Hematopoietic multipotent progenitor cell (in vitro differentiated cells): Measurements from ENCODE around the gene NAA50. TPM values are rescaled to one million over a fixed set of nuclear protein-coding genes. Genes with fewer than 3 reads are reported as not detected.
A peak's percentile ranks its signal among the peaks of the same experiment; 100 is the strongest.

ENCODE experiments used
- DNase-seq, 3 donors: peaks; one replicate each; pipeline ENCODE4 v3.0.0-alpha.2; 2011 to 2015; ENCODE audit warnings: low read depth in 2 of 3, low spot score in 2 of 3
- total RNA-seq: library from RNA; depleted of rRNA; stranded (reverse); fragments of >200 nt; gene quantifications from one replicate; pipeline ENCODE4 v1.2.3, GENCODE V29; 2012

The NAA50 gene
- total RNA-seq, 1 donor, result 82.9 TPM

DNA sequence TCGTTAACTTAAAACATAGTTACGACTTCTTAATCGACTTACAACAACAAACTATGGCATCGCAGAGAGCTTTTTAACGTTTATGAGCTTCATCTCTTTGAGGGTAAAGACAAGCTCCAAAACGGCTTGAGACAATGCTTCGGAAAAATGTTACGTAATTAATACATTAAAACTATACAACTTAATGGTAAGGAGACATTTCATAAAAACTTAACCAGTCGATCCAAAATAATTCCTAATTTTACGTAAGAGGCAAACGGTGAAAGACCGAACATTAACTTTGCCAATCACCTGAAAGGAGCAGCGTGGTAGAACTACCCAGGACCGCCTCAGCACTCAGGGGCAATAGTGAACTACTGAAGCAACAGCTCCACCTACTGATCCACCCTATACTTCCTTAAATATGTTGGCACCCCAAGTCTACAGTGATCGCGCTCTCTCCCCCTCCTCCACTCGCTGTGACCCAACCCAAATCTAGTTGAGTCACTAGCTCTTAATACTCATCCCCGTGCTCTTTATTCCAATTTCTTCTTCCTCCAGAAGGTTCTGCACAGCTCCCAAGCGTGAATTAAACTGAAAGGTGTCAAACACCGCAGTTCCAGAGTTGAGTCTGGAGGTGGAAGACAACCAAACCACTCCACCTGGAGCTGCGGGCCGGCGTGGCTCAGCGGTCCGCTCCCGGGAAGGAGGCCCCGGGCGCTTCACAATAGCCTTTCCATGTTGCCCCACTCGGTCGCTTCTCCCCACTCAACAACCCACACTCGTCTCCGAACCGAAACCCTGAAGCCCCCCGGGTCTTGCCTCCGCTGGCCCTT lies 901 bp downstream of the NAA50 start:
- DNase-seq, result peak; percentile 59 to 92 (median 92)

DNA sequence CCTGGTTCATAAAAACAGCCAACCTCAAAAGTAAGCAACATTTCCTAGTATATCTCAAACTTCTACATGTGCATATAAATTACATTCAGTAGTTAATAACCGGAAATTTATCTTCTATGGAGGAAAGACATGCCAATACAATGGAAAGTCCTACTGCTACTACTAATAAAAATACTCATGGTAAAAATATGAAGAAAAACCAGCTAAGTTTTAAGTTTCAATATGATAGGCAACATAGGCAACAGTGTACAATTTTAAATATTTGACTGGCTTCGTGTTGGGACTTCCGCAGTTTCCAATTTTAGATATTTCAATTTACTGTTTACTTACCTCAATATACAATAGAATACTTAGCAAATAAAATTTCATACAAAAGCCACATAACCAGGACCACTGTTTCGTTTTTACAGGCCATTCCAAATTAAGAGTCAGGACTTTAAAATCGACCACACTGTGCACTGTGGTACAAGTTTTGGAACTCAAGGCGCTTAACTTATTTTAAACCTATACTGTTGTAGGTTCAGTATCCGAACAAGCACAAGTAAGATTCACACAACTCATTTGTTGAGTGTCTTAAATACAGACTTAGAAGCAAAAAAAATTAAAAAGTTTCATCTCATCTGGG lies 2.9 kb downstream of the NAA50 start:
- no peak for DNase-seq

DNA sequence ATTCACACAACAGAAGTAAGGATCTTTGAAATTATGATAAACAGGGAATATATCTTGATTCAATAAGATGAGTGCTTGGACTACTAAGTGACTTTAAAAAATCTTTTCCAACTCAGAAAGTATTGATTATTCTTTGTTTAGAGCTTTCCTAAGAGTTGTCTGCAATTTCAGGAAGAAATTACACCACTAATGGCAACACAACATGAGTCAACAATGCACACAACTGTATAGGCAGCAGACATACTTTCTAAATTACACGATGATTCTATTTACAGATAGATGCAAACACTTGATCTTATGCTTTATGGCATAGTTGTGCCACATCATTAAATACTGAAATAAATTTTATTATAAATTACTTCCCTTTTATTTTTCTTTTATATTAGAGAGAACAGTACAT lies 4.4 kb downstream of the NAA50 start:
- DNase-seq, result no peak

DNA sequence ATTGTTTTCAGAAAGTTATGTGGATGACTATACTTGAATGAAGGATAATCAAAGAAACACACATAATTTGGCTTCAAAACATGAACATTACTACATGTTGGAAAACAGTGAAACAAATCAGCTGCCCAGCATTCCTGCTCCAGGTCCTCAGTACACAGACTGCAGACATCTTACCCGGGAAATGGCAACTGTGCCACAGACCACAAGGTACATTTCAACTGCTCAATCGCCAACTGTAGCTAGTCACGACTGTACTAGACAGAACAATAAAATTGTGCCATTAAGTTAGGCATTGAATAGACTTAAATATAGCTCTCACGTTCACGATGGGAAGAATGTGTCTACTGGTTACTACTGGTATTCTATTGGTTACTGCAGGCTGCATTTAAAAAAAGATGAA lies 5.0 kb downstream of the NAA50 start:
- DNase-seq, result no peak

DNA sequence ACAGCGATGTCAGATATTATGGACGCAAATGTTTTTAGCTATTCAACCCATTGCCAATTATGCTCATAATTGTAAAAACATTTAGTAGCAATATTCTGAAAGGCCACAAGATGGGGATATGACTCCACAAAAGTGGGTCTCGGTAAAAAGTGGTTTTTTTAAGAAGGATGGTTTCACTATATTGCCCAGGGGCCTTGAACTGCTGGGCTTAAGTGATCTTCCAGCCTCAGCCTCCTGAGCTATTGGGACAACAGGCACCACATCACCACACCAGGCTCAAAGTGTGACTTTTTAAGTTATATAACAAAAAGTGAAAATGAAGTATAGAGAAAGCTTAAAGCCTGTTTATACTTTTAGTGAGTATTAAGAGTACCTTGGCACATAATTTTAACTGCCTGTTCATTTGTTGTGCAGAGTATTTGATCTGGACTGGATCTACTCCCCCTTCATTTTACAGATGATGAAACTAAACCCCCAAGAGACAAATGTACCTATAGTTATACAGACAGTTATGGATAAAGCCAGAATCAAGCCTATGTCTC lies 9.4 kb downstream of the NAA50 start:
- DNase-seq, result peak; percentile 48 to 84 (median 65)

DNA sequence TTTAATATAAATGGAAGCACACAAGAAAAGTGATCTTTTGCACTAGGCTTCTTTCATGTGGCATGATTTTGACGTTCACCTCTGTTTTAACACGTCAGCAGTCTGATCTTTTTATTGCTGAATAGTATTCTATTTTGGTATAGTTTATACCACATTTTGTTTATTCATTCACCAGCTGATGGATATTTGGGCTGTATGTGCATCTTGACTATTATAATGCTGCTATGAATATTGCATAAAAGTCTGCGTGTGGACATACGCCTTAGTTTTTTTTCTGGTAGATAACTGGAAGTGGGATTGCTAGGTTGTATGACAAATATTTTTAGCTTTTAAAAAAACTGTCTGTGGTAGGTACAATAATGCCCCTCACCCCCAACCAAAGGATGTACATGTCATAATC lies 14.4 kb downstream of the NAA50 start:
- no peak for DNase-seq

DNA sequence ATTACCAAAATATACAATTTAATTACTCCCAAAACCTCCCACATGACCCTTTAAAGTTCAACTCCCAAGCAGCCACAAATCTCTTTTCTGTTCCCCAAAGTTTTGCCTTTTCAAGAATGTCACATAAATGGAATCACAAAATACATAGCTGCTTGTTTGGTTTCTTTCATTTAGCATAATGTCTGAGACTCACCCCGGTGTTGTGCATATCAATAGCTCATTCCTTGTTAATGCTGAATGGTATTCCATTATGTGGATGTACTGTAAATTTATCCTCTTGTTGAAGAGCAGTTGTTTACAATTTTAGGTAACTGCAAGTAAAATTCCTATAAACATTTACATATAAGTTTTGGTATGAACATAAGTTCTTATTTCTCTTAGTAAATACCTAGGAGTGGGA lies 15.5 kb downstream of the NAA50 start:
- no peak for DNase-seq

DNA sequence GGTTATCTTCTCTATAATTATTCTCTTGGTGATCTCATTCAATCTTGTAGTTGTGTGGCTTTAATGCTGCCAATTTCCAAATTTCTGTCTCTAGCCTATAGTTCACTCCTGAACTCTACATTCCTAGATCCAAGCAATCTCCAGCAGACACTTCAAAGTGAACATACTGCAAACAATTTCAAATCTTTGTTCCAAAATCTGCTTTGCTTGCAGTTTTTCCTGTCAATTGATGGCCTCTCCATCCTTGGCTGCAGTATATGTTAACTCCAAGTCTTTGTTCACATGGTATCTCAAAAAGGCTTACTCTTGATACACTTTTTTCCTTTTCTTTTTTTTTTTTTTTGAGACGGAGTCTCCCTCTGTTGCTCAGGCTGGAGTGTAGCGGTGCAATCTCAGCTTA lies 17.4 kb downstream of the NAA50 start:
- DNase-seq, result no peak

DNA sequence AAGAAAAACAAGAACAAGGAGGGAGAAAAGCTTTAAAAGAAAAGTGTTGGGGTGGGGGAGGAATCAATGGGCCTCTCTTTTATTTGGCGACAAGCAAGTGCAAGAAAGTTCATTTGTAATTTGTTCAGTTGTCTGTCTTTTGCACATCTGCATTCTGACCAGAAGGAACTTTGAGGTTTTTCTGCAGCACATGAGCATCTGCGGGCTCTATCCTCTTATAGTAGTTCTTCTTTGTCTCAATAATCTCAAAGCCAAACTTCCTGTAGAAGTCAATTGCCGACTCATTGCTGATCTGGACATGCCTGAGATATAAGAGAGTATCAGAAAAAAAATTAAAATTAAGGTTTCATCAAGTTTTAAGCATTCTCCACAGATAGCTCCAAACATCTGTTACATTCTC lies 24.4 kb downstream of the NAA50 start:
- peak in 2 of 3 donors; percentile 29 to 62 for DNase-seq

DNA sequence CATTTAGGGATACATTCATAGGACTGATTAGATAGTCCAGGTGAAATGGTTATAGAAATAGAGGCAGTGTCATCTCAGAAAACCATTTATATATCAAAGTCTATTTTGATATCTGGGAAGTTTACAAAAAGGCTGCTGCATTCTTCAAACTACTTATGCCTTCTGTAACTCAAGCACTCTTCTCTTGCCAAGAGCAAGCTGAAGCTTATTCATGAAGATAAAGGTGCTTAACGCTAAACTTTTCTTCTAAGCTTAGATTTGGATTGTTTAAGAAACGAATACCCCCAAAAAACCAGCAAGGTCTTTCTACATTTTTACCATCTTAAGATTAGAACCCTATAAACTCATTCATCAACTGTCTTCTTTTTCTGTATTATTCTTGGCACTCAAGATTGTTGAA lies 26.3 kb downstream of the NAA50 start:
- no peak for DNase-seq

DNA sequence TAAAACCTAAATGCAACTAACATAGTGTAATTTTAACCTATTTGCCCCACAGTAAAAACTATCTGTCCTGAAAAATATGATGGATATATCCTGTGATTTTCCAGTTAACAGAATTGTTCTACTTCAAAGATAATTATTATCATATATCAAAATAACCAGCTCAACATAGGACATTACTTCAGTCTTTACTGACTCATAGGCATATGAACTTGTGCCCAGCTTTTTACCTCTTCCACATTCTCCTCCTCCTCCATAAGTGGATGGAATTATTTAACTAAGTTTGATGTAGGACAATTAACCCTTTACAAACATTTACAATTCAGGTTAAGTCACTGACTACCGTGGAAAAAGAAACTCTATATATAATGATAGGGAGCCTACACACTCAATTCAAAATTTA lies 26.8 kb downstream of the NAA50 start:
- DNase-seq, result no peak

DNA sequence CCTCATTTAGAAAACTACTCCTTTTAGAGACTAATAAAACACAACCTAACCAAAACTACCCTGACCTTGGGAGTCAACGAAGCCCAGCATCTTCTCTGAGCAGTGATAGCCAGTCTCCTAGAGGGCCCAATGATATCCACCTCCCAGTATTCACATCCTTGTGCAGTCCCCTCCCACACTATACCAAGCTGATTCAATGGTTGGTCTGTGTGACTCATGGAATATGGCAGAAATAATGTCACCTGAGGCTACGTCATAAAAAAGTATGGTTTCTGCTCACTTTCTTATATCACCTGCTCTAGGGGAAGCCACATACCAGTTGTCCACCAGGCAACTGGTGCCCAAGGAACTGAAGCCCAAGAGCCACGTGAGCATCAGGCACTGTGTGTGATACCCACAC lies 28.2 kb downstream of the NAA50 start:
- DNase-seq, result no peak

DNA sequence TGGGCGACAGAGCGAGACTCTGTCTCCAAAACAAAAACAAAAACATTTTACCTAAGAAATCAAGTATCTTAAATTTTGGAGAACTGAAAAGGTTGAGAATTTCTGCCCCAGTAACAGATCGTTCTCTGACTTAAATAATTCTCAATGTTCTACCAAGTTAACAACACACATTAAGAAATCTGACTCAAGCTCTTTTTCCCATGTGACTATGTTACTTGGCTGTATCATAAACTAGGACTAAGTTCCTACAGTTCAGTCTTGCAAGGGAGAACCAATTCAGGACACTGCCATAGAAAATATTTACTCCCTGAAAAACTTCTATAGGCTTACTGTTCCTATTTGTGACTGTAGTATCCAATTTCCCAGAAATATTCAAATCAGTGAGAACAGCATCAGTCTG lies 28.7 kb downstream of the NAA50 start:
- no peak for DNase-seq

DNA sequence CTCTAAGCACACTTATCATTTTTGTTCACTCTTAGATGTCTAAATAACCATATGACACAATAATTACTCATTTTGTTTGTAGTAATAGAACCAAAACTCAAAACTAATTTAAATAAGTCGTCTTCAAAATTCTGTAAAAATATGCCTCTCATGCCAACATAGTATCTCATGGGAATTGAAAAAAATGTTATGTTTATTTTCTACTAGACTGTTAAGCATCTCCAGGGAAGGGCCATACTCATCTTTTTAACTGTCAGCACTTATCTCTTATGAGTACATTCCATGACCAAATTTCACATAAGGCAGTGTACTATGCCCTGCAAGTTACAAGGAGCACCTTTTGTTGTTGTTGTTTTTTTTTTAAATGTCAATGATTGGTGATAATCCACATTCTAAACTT lies 31.3 kb downstream of the NAA50 start:
- DNase-seq, result no peak

DNA sequence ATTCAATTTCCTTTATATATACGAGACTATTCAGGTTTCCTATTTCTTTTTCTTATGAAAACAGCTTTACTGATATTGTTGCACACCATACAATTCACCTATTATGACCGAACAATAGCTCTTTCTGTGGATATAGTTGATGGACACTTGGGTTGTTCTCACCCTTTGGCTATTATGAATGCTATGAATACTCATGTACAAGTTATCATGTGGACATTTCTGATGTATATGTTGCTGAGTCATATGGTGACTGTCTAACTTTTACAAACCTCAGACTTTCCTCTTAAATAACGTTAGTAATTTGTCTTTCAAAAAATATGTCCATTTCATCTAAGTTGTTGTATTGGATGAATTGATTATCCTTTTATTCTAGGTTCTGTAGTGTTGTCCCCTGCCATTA lies 33.9 kb downstream of the NAA50 start:
- no peak for DNase-seq

DNA sequence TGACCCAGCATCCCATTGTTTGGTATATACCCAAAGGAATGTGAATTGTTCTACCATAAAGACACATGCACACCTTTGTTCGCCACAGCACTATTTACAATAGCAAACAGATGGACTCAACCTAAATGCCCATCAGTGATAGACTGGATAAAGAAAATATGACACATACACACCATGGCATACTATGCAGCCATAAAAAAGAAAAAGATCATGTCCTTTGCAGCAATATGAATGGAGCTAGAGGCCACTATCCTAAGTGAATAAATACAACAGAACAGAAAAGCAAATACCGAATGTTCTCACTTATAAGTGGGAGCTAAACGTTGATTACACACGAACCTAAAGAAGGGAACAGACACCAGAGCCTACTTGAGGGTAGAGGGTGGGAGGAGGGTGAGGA lies 38.2 kb downstream of the NAA50 start:
- DNase-seq, result no peak

DNA sequence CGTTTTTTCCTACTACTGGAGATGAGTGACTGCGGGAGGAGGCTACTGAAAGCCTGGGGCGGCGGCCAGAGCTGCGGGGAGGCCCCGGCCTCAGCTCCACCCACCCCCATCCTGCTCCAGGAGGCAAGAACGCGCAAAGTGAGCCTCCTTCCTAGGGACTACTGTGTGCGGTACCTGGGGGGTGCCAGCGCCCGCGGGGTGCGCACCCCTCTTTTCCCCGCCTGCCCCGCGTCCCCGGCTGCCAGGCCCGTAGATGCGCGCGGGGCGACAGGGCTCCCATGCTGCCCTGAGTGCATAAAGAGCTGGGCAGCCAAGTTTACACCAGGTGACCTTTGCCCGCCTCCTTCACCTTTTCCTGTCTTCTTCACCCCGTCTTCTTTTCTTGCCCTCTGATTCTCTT lies 47.1 kb downstream of the NAA50 start:
- DNase-seq, result no peak

DNA sequence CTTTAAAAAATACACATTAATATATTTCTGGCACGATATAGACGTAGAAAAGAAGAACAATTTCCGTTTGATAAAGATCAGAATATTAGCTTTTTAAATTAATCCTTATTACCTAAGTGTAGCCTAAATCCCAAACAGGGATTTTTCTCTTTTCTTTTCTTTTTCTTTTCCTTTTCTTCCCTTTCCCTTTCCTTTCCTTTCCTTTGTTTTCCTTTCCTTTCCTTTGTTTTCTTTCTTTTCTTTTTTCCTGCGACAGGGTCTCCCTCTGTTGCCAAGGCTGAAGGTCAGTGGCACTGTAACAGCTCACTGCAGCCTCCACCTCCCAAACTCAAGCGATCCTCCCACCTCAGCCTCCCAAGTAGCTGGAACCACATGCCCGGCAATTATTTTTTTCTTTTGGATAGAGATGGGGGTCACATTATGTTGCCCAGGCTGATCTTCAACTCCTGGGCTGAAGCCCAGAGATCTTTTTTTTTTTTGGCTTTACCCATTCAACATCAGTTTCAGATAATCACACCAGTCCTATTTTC lies 47.8 kb downstream of the NAA50 start:
- no peak for DNase-seq

DNA sequence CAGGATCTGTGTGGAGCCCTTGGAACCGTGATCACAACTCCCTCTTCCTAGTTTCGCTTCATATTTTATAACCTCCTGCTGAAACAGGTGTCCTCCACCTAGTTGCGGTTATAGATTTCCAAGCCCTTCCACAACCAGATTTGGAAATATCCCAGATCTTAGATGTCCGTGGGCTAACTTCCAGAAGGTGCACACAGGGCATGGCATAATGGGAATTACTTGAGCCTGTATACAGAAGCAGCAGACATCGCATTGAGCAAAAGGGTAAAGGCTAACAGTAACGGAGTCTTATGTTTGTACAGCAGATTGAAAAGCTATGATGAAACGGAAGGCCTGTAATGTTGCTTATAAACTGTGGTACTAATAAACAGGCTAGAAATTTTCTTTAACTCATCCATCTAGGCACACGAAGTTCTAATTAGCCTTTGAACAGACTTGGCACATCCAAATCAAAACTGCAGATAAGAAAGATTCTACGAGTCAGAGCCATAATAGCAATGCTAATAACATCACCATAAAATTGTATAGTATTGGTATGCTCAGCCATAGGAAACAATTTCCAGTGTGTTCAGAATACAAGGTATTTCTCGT lies 48.5 kb downstream of the NAA50 start:
- peak in 2 of 3 donors; percentile 16 to 21 for DNase-seq

DNA sequence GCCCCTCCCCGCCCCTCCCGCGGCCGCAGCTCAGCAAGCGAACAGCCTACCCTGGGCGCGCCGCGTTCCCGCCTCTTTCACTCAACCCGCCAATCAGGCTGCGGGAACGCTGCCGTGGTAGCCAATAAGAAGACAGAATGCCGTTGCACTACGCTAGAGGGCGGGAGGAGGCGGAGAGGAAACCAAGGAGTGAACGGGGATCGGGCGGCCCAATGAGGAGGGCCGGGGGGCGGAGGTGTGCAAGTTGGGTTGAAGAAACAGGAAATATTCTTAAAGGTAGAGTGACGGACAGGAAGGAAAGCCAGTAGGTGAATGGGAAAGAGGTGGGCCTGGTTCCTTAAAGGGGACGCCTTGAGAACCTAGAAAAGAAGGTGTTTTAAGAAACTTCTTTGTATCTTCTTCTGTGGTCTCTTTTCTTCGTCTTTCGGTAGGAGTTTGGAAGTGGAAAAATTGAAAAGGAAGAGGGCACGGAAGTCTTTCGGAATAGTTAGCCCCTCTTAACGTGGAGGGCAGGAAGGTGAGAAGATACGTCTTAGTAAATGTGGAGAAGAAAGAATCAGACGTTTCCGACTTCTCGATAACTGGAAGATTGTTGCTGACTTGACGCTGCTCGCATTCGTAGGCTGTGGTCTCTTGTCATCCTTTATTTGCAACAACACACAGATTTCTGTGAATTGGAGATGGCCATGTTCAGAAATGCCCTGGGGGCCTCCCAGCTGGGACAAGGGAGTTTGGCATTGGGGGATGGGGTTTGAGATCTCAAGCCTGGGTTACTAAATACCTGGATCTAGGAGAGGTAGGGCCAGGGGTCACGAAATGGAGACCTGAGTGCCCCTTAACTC lies 49.2 kb downstream of the NAA50 start:
- DNase-seq, result peak; percentile 94 to 100 (median 99)
